HFFc6 (cell line): ENCODE data around the gene BRD3OS. TPM values are rescaled to one million over a fixed set of nuclear protein-coding genes. Genes with fewer than 3 reads are reported as not detected.

Experiments used
- DNase-seq: peaks from one replicate; pipeline ENCODE4 v3.0.0-alpha.2; 2018
- H3K27ac Mint-ChIP-seq: 2 replicates; pipeline ENCODE4 v1.8.0; 2020; ENCODE audit warnings: mild to moderate bottlenecking, mixed read lengths
- H3K27me3 Mint-ChIP-seq: 2 replicates; pipeline ENCODE4 v1.8.0; 2021; ENCODE audit warnings: mild to moderate bottlenecking, moderate library complexity, mixed read lengths; ENCODE audit not compliant: insufficient read depth
- H3K36me3 Mint-ChIP-seq: 2 replicates; pipeline ENCODE4 v1.8.0; 2021; ENCODE audit warnings: low read depth, mixed read lengths
- H3K4me1 Mint-ChIP-seq: 2 replicates; pipeline ENCODE4 v1.8.0; 2020; ENCODE audit warnings: low read depth, mixed read lengths
- H3K4me3 Mint-ChIP-seq: 2 replicates; pipeline ENCODE4 v1.8.0; 2020; ENCODE audit warnings: mild to moderate bottlenecking, moderate library complexity, mixed read lengths
- H3K9me3 Mint-ChIP-seq: 2 replicates; pipeline ENCODE4 v1.8.0; 2020; ENCODE audit warnings: mild to moderate bottlenecking, mixed read lengths
- total RNA-seq, 6 experiments: library from RNA; stranded (reverse); fragmentation: NEBNext Ultra II Directional; extraction: Animal tissue kit (Norgen Biotek cat#: 25700); gene quantifications; 2 replicates in 1 of 6; 3 replicates in 5 of 6; pipeline ENCODE4 v1.2.3, GENCODE V29; 2021
- TF ChIP-seq, protein P1 (sequence below): fragments of 200-600 bp; sonication (generic); IDR thresholded peaks from 2 replicates; pipeline ENCODE4 v1.5.0; 2021; ENCODE audit warnings: antibody characterized with exemption, mild to moderate bottlenecking

The BRD3OS gene
- total RNA-seq, 6 experiments from 2014 or later: 28.7 to 36.8 (median 31.1) TPM

DNA sequence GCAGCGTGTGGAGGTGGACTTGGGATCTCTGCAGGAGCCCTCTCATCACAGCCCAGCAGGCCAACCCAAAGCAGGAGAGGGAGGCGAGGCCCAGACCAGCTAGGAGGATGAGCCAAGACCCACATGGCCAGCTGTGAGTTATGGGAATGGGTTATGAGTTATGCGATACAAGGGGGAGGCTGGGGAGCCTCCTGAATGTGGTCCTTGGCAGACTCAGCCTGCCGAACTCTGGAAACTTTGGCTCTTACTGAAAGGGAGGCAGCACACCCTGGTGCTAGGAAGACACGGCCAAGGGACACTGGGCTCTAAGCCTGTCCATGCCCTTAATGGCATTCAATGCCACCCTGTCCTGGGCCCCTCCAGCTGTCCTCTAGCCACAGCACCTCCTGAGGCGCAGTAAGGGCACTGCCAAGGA lies 25.4 kb upstream of the BRD3OS start:
- Mint-ChIP-seq H3K4me1 (peaks cover 5% of the 10 kb centered on the region; the same call in 1 of the 2 replicates), H3K4me3 (no peak overlapping the region), H3K36me3 (no peaks in the 10 kb centered on the region), H3K9me3 (no peaks in the 10 kb centered on the region), H3K27ac (no peak overlapping the region), H3K27me3 (peaks cover 11% of the 10 kb centered on the region)
- no peak for DNase-seq
- TF ChIP-seq, protein P1, sequence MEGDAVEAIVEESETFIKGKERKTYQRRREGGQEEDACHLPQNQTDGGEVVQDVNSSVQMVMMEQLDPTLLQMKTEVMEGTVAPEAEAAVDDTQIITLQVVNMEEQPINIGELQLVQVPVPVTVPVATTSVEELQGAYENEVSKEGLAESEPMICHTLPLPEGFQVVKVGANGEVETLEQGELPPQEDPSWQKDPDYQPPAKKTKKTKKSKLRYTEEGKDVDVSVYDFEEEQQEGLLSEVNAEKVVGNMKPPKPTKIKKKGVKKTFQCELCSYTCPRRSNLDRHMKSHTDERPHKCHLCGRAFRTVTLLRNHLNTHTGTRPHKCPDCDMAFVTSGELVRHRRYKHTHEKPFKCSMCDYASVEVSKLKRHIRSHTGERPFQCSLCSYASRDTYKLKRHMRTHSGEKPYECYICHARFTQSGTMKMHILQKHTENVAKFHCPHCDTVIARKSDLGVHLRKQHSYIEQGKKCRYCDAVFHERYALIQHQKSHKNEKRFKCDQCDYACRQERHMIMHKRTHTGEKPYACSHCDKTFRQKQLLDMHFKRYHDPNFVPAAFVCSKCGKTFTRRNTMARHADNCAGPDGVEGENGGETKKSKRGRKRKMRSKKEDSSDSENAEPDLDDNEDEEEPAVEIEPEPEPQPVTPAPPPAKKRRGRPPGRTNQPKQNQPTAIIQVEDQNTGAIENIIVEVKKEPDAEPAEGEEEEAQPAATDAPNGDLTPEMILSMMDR: no peak

DNA sequence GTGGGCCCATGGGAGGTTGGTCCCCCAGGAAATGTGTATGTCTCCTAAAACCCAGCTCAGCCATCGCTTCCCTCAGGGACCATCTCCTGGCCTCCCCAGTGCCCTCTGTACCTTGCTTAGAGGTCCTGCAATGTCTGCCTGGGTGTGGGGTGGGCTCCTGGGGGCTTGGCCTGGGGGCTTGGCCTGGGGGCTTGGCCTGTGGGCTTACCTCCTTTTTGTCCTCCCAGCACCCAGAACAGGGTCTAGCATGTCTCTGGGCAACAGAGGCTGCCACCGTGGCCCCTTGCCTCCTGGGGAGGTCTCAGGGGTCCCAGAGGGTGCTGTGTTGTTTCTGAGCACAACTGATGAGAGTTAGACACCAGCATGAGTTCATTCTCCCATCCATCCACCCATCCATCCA lies 22.5 kb upstream of the BRD3OS start:
- Mint-ChIP-seq H3K9me3 (no peaks in the 10 kb centered on the region), H3K4me1 (no peaks in the 10 kb centered on the region), H3K27me3 (peaks cover 20% of the 10 kb centered on the region), H3K4me3 (no peak overlapping the region), H3K36me3 (no peaks in the 10 kb centered on the region), H3K27ac (no peak overlapping the region)
- TF ChIP-seq, protein P1: no peak
- DNase-seq: no peak

DNA sequence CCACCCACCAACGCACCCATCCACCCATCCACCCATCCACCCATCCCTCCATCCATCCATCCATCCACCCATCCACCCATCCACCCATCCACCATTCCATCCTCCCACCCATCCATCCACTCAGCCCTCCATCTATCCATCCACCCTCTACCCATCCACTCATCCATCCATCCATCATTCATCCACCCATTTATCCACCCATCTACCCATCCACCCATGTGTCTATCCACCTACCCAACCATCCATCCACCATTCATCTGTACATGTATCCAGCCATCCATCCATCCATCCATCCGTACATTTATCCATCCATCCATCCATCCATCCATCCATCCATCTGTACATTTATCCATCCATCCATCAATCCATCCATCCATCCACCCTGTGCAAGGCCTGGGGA lies 22.0 kb upstream of the BRD3OS start:
- Mint-ChIP-seq H3K27me3 (peaks cover 21% of the 10 kb centered on the region), H3K4me3 (no peak overlapping the region), H3K4me1 (no peaks in the 10 kb centered on the region), H3K36me3 (no peaks in the 10 kb centered on the region), H3K9me3 (no peaks in the 10 kb centered on the region), H3K27ac (no peak overlapping the region)
- no peak for DNase-seq
- TF ChIP-seq, protein P1: no peak

DNA sequence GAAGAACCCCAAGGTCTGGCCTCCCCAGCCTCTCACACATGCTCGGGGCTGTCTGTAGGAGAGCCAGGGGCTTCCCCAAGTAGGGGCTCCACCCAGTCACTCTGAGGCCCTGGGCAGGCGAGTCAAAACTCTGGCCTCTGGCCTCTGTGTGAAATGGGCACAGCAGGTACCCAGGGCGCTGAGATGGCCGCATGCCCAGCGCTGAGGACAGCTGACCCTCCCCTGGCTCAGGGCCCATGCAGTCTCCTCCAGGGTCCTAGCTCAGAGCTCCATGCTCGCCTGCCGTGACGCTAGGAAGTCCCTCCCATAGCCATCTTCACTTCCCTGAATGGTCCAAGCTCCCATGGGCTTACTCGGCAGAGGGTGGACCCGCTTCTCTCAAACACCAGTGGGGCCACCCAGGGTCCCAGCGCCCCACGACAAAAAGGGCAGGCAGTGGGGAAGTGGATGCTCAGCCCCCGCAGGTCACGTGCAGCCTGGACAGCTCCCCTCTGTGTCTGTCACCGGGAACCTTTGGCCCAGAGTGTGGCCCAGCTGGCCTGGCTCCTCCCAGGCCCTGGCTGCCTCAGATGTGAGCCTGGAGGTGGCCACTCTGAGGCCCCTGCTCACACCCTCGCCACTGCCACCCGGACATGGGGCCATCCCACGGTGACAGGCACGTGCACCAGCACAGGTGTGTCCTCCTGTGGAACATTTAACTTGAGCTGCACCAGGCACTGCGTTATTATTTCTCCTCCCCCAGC lies 21.0 kb upstream of the BRD3OS start:
- H3K4me3 Mint-ChIP-seq: no peak overlapping the region
- TF ChIP-seq, protein P1: no peak
- H3K27me3 Mint-ChIP-seq: peaks cover 30% of the 10 kb centered on the region
- no peaks in the 10 kb centered on the region for H3K9me3 Mint-ChIP-seq
- DNase-seq: no peak
- H3K4me1 Mint-ChIP-seq: no peaks in the 10 kb centered on the region
- H3K36me3 Mint-ChIP-seq: no peaks in the 10 kb centered on the region
- no peak overlapping the region for H3K27ac Mint-ChIP-seq

DNA sequence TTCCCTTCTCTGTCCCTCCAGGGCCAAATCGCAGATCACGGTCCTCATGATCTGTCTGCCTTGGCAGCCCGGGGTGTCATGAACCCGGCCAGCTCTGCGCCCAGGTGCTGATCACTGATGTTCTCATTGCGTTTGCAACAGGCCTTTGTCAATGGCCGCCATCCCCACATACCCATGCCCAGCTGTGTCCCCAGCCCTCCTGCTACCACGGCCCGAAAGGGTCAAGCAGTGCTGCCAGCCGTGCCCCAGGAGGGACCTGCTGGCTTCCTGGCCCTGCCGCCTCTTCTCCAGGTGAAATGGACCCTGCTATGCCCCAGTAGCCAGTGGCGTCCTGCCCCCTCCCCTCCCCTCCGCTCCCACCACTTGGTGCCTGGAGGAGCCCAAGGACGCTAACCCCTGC lies 20.4 kb upstream of the BRD3OS start:
- H3K4me1 Mint-ChIP-seq: no peaks in the 10 kb centered on the region
- H3K9me3 Mint-ChIP-seq: no peaks in the 10 kb centered on the region
- peaks cover 31% of the 10 kb centered on the region for H3K27me3 Mint-ChIP-seq
- DNase-seq: no peak
- H3K4me3 Mint-ChIP-seq: no peak overlapping the region
- no peak overlapping the region for H3K27ac Mint-ChIP-seq
- TF ChIP-seq, protein P1: no peak
- no peaks in the 10 kb centered on the region for H3K36me3 Mint-ChIP-seq
